ENCODE results near the gene DDX4. TPM values are rescaled to one million over a fixed set of nuclear protein-coding genes. Genes with fewer than 3 reads are reported as not detected.

Gene DDX4
- total and polyA plus RNA-seq, 9 of the 15 experiments (the other 6 are each of a cell fraction or from before 2014, with no cell fraction given) = not detected

DNA sequence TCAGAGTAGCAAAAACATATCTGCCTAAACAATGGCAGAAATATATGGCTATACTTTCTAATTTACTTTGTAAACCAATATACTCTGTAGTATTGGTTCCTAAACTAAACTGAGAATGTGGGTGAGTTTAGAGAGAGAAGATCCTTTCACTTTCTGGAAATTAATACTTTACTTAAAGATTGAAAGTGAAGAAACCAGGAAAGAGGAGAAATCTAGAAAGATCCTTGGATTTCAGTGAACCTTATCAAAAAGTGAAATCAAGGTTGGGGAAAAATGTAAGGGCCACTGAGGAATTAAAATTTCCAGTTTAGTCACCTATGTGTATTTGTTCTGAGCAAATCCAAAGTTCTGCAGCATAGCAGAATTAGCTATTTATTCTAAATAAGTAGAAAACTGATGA is 31.6 kb upstream of the DDX4 start (continued):
- TF ChIP-seq, protein P1, sequence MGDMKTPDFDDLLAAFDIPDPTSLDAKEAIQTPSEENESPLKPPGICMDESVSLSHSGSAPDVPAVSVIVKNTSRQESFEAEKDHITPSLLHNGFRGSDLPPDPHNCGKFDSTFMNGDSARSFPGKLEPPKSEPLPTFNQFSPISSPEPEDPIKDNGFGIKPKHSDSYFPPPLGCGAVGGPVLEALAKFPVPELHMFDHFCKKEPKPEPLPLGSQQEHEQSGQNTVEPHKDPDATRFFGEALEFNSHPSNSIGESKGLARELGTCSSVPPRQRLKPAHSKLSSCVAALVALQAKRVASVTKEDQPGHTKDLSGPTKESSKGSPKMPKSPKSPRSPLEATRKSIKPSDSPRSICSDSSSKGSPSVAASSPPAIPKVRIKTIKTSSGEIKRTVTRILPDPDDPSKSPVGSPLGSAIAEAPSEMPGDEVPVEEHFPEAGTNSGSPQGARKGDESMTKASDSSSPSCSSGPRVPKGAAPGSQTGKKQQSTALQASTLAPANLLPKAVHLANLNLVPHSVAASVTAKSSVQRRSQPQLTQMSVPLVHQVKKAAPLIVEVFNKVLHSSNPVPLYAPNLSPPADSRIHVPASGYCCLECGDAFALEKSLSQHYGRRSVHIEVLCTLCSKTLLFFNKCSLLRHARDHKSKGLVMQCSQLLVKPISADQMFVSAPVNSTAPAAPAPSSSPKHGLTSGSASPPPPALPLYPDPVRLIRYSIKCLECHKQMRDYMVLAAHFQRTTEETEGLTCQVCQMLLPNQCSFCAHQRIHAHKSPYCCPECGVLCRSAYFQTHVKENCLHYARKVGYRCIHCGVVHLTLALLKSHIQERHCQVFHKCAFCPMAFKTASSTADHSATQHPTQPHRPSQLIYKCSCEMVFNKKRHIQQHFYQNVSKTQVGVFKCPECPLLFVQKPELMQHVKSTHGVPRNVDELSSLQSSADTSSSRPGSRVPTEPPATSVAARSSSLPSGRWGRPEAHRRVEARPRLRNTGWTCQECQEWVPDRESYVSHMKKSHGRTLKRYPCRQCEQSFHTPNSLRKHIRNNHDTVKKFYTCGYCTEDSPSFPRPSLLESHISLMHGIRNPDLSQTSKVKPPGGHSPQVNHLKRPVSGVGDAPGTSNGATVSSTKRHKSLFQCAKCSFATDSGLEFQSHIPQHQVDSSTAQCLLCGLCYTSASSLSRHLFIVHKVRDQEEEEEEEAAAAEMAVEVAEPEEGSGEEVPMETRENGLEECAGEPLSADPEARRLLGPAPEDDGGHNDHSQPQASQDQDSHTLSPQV (IDR thresholded peaks at IDR 0.05) = no peak
- no peak for TF ChIP-seq ZNF444 (CRISPR knock-in tag; IDR thresholded peaks at IDR 0.05)

DNA sequence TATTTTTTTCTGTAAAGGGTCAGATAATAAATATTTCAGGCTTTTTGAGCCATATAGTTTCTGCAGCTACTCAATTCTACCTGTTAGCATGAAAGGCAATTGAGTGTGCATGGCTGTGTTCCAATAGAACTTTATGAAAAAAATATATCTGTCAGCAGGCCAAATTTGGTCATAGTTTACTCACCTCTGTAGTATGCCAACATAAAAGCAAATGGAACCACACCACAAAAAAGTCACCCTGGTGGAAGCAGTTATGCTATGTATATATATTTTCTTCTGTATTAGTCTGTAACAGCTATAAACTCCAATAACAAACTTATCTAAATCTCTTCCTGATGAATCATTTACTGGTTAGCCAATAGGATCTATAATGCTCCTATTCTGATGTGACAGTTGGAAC is 29.1 kb upstream of the DDX4 start:
- ATAC-seq = no peak
- no peak overlapping the region for H3K27ac ChIP-seq (ENCODE audit: extremely low read depth, low read depth, low read length)
- H3K36me3 ChIP-seq (ENCODE audit: control insufficient read depth, insufficient read depth, low read length) = no peaks in the 10 kb centered on the region
- H4K20me1 ChIP-seq (replicated peaks; ENCODE audit: control insufficient read depth, insufficient read depth, low read length) = no peaks in the 10 kb centered on the region
- peaks cover 0 to 11% of the 10 kb centered on the region in 2 experiments; a peak in 4 of 5 replicates for H3K4me1 ChIP-seq (replicated peaks in 1 of 2; ENCODE audit: control insufficient read depth in 2 of 2, insufficient read depth in 2 of 2, low read length in 2 of 2)
- H2AFZ ChIP-seq (ENCODE audit: low read depth, low read length) = no peak overlapping the region
- BruUV-seq (replicated peaks) = no TSS peak
- H3K4me2 ChIP-seq (ENCODE audit: insufficient read depth, low read length) = no peak overlapping the region
- H3K9ac ChIP-seq (ENCODE audit: insufficient read depth in 1 of 2, low read depth in 2 of 2, low read length in 2 of 2) = no peak overlapping the region
- no peak overlapping the region for H3K4me3 ChIP-seq
- DNase-seq (ENCODE audit: extremely low read depth in 1 of 4, low spot score in 3 of 4) = no peak
- CTCF ChIA-PET (ENCODE audit: low intra/inter-chr PET ratio) = no interaction called here
- in situ Hi-C loops (cut with MboI) = no loop called here
- peaks cover 10% of the 10 kb centered on the region for H3K79me2 ChIP-seq (ENCODE audit: control insufficient read depth, insufficient read depth, low read length)
- POLR2A ChIA-PET = no interaction called here
- intact Hi-C loops (cut with micrococcal nuclease) = no loop called here
- H3K9me3 ChIP-seq (replicated peaks; ENCODE audit: control insufficient read depth, insufficient read depth, low read depth, low read length) = no peaks in the 10 kb centered on the region
- no peaks in the 10 kb centered on the region for H3K27me3 ChIP-seq (ENCODE audit: control insufficient read depth in 2 of 2, insufficient read depth in 2 of 2, low read length in 2 of 2)
- FAIRE-seq = no peak
- H3K9me1 ChIP-seq (ENCODE audit: control insufficient read depth, insufficient read depth, low read length) = no peaks in the 10 kb centered on the region
- no peak for TF ChIP-seq ARID2 (IDR thresholded peaks at IDR 0.05)
- TF ChIP-seq, protein P2, sequence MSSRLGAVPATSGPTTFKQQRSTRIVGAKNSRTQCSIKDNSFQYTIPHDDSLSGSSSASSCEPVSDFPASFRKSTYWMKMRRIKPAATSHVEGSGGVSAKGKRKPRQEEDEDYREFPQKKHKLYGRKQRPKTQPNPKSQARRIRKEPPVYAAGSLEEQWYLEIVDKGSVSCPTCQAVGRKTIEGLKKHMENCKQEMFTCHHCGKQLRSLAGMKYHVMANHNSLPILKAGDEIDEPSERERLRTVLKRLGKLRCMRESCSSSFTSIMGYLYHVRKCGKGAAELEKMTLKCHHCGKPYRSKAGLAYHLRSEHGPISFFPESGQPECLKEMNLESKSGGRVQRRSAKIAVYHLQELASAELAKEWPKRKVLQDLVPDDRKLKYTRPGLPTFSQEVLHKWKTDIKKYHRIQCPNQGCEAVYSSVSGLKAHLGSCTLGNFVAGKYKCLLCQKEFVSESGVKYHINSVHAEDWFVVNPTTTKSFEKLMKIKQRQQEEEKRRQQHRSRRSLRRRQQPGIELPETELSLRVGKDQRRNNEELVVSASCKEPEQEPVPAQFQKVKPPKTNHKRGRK (tag; IDR thresholded peaks at IDR 0.05) = no peak
- no peak for TF ChIP-seq CTBP1 (IDR thresholded peaks at IDR 0.05; ENCODE audit: borderline replicate concordance)
- TF ChIP-seq IRF2 (CRISPR knock-in tag; IDR thresholded peaks at IDR 0.05) = no peak
- no peak for TF ChIP-seq NFRKB (IDR thresholded peaks at IDR 0.05; ENCODE audit: low read depth)
- no peak for TF ChIP-seq SIX5 (IDR thresholded peaks at IDR 0.05; ENCODE audit: borderline replicate concordance in 1 of 2, insufficient read depth in 1 of 2, low read depth in 1 of 2, low read length in 2 of 2)
- no peak for TF ChIP-seq TGIF2 (CRISPR knock-in tag; IDR thresholded peaks at IDR 0.05)
- no peak for TF ChIP-seq ZNF830 (CRISPR knock-in tag; IDR thresholded peaks at IDR 0.05)
- TF ChIP-seq, protein P3, sequence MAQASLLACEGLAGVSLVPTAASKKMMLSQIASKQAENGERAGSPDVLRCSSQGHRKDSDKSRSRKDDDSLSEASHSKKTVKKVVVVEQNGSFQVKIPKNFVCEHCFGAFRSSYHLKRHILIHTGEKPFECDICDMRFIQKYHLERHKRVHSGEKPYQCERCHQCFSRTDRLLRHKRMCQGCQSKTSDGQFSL (CRISPR knock-in tag; IDR thresholded peaks at IDR 0.05) = no peak
- TF ChIP-seq, protein P3 (tag; IDR thresholded peaks at IDR 0.05) = no peak
- TF ChIP-seq GABPA (tag; conservative IDR thresholded peaks at IDR 0.05; ENCODE audit: low read depth) = no peak
- TF ChIP-seq CCAR2 (IDR thresholded peaks at IDR 0.05; ENCODE audit: low read depth, low read length) = no peak
- TF ChIP-seq DMBX1 (CRISPR knock-in tag; IDR thresholded peaks at IDR 0.05; ENCODE audit: borderline replicate concordance) = no peak
- no peak for TF ChIP-seq KLF1 (tag; IDR thresholded peaks at IDR 0.05)
- no peak for TF ChIP-seq RBFOX2 (IDR thresholded peaks at IDR 0.05; ENCODE audit: low read depth, low read length)
